Measurements from ENCODE around the gene ACKR2. TPM values are rescaled to one million over a fixed set of nuclear protein-coding genes. Genes with fewer than 3 reads are reported as not detected.
A peak's percentile ranks its signal among the peaks of the same experiment; 100 is the strongest.
"Not testable (repeated sequence)": the region's sequence is repeated elsewhere in the genome, so short reads cannot be mapped to it uniquely, and the experiment has no call there.

Gene ACKR2
- total and polyA plus RNA-seq, 8 donors = 0.15 to 2.4 (median 0.50) TPM; not detected in 3

DNA sequence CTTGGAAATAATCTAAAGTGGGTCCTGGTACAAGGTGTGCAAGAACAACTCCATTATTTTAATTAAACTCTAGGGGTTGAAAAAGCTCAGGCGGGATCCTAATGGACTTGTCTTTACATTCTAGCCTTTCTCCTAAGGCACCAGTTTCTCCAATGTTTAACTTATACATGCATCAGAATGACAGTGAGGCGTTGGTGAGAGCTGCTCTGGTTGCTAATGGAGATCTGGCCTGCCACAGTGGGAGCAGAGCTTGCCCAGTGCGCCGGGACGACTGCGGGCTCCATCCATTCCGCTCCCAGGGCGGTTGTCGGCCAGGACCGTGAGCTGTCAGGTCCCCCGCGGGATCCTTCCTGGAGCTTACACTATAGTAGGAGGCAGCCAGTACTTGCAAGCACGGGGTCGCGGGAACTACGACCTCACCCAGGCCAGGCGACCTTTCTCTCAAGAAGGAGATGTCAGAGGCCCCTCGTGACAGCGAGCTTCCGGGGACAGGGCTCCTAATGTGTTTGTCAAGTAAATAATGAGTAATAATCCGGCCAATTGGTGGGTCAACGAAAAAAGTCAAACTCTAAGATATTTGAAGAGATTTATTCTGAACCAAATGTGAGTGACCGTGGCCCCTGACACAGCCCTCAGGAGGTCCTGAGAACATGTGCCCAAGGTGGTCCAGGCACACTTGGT is 4.0 kb upstream of the ACKR2 start:
- H3K27me3 ChIP-seq = no peaks in the 10 kb centered on the region
- peaks cover 18 to 44% (median 34%) of the 10 kb centered on the region in 4 donors for H3K4me1 ChIP-seq
- no peaks in the 10 kb centered on the region for H3K36me3 ChIP-seq
- no peak for TF ChIP-seq POLR2AphosphoS5 (IDR thresholded peaks at IDR 0.05)
- TF ChIP-seq, protein P1, sequence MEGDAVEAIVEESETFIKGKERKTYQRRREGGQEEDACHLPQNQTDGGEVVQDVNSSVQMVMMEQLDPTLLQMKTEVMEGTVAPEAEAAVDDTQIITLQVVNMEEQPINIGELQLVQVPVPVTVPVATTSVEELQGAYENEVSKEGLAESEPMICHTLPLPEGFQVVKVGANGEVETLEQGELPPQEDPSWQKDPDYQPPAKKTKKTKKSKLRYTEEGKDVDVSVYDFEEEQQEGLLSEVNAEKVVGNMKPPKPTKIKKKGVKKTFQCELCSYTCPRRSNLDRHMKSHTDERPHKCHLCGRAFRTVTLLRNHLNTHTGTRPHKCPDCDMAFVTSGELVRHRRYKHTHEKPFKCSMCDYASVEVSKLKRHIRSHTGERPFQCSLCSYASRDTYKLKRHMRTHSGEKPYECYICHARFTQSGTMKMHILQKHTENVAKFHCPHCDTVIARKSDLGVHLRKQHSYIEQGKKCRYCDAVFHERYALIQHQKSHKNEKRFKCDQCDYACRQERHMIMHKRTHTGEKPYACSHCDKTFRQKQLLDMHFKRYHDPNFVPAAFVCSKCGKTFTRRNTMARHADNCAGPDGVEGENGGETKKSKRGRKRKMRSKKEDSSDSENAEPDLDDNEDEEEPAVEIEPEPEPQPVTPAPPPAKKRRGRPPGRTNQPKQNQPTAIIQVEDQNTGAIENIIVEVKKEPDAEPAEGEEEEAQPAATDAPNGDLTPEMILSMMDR (IDR thresholded peaks at IDR 0.05) = no peak
- no peak for TF ChIP-seq POLR2A (IDR thresholded peaks at IDR 0.05)
- TF ChIP-seq EP300 (IDR thresholded peaks at IDR 0.05) = no peak
- WGBS, 5 donors = 17 to 31% (median 25%) methylated on average over 23 of the region's 23 CpGs
- H3K4me3 ChIP-seq = peak overlapping the region; percentile 69 to 79 (median 72)
- DNase-seq = peak; percentile 59 to 62
- no peaks in the 10 kb centered on the region for H3K9me3 ChIP-seq
- intact Hi-C loops (cut with DNase I; ENCODE audit: low total_unique reads) = no loop called here
- H3K27ac ChIP-seq = peak overlapping the region; percentile 74 to 100 (median 98)

DNA sequence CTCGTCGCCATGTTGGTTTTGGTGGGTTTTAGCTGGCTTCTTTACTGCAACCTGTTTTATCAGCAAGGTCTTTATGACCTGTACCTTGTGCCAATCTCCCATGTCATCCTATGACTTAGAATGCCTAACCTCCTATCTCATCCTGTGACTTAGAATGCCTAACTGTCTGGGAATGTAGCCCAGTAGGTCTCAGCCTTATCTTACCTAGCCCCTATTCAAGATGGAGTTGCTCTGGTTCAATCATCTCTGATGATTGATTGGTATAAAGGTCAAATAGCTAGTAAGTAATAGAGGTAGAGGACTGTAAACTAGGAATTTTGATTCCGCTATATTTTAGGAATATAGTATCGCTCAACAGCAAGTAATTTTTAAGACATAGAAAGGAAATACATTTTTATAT is 1.3 kb upstream of the ACKR2 start:
- H3K4me1 ChIP-seq = peaks cover 9 to 18% (median 14%) of the 10 kb centered on the region in 4 donors
- no peaks in the 10 kb centered on the region for H3K9me3 ChIP-seq
- no peaks in the 10 kb centered on the region for H3K27me3 ChIP-seq
- intact Hi-C loops (cut with DNase I; ENCODE audit: low total_unique reads) = no loop called here
- no peak overlapping the region for H3K27ac ChIP-seq
- no peaks in the 10 kb centered on the region for H3K36me3 ChIP-seq
- TF ChIP-seq POLR2A (IDR thresholded peaks at IDR 0.05) = no peak
- TF ChIP-seq POLR2AphosphoS5 (IDR thresholded peaks at IDR 0.05) = no peak
- TF ChIP-seq, protein P1 (IDR thresholded peaks at IDR 0.05) = no peak
- TF ChIP-seq EP300 (IDR thresholded peaks at IDR 0.05) = no peak
- 86 to 96% (median 94%) methylated on average over 4 of the region's 4 CpGs for WGBS, 5 donors
- H3K4me3 ChIP-seq = no peak overlapping the region
- DNase-seq = no peak

DNA sequence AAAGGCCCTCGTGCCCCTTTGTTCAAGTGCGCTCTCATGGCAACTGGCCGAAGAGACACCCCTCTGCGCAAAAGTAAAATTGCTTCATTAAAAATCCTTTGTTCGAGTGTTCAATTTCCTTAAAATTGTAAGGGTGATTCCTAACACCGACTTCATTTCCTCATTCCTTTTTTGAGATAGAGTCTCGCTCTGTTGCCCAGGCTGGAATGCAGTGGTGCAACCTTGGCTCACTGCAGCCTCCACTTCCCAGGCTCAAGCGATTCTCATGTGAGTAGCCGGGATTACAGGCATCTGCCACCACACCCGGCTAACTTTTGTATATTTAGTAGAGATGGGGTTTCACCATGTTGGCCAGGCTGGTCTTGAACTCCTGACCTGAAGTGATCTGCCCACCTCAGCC is 1.5 kb downstream of the ACKR2 start:
- intact Hi-C loops (cut with DNase I; ENCODE audit: low total_unique reads); DNase-seq; H3K4me3 ChIP-seq; H3K27ac ChIP-seq; H3K9me3 ChIP-seq; H3K27me3 ChIP-seq; H3K36me3 ChIP-seq: not testable (repeated sequence)
- peaks cover 8 to 17% (median 11%) of the 10 kb centered on the region in 4 donors for H3K4me1 ChIP-seq
- 73 to 80% (median 78%) methylated on average over 10 of the region's 10 CpGs for WGBS, 5 donors

DNA sequence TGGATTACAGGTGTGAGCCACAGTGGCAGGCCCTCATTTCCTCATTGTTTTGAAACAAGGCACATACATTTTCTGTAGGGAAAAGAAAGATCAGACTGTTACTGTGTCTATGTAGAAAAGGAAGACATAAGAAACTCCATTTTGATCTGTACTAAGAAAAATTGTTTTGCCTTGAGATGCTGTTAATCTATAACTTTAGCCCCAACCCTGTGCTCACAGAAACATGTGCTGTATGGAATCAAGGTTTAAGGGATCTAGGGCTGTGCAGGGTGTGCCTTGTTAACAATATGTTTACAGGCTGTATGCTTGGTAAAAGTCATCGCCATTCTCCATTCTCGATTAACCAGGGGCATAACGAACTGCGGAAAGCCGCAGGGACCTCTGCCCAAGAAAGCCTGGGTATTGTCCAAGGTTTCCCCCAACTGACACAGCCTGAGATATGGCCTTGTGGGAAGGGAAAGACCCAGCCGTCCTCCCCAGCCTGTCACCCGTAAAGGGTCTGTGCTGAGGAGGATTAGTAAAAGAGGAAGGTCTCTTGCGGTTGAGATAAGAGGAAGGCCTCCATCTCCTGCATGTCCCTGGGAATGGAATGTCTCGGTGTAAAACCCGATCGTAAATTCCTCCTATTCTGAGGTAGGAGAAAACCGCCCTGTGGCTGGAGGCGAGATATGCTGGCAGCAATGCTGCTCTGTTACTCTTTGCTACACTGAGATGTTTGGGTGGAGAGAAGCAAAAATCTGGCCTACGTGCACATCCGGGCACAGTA is 2.1 kb downstream of the ACKR2 start:
- H3K9me3 ChIP-seq; DNase-seq; H3K36me3 ChIP-seq; intact Hi-C loops (cut with DNase I; ENCODE audit: low total_unique reads); H3K27me3 ChIP-seq; H3K27ac ChIP-seq; H3K4me3 ChIP-seq: not testable (repeated sequence)
- H3K4me1 ChIP-seq = peaks cover 10 to 18% (median 12%) of the 10 kb centered on the region in 4 donors
- 62 to 72% (median 65%) methylated on average over 15 of the region's 15 CpGs for WGBS, 5 donors

DNA sequence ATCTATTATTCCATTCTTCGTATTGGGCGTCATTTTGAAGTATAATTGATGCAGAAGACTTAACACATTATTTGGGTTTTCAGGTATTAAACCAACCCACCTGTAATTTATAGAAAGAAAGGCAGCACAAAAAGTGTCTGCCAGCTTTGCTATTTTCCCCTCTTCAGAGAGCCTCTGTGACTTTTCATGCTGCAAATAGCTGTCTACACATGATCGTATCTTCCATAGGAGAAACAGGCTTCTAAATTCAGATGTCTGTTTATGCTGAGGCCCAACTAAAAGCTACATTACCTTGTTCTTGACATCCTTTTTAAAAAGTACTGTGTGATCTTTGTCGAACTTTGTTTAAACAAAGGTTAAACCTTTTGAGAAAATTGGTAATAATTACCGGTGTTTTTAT is 5.0 kb downstream of the ACKR2 start:
- Histone ChIP-seq H3K27me3 (no peaks in the 10 kb centered on the region), H3K27ac (peak overlapping the region in 1 of 5 donors; percentile 53), H3K4me1 (peaks cover 10 to 18% (median 14%) of the 10 kb centered on the region in 4 donors), H3K9me3 (no peaks in the 10 kb centered on the region), H3K36me3 (no peaks in the 10 kb centered on the region), H3K4me3 (no peak overlapping the region)
- intact Hi-C loops (cut with DNase I; ENCODE audit: low total_unique reads) = no loop called here
- DNase-seq = no peak
- 58 to 84% (median 73%) methylated on average over 5 of the region's 5 CpGs for WGBS, 5 donors
- TF ChIP-seq POLR2A (IDR thresholded peaks at IDR 0.05) = no peak
- TF ChIP-seq EP300 (IDR thresholded peaks at IDR 0.05) = no peak
- TF ChIP-seq, protein P1 (IDR thresholded peaks at IDR 0.05) = no peak
- TF ChIP-seq POLR2AphosphoS5 (IDR thresholded peaks at IDR 0.05) = no peak

Data from stomach (tissue), 9 donors.